Measurements from ENCODE around the gene GPR141. TPM values are rescaled to one million over a fixed set of nuclear protein-coding genes. Genes with fewer than 3 reads are reported as not detected.

Gene GPR141
- total and polyA plus RNA-seq, 9 of the 15 experiments (the other 6 are each of a cell fraction or from before 2014, with no cell fraction given): not detected

DNA sequence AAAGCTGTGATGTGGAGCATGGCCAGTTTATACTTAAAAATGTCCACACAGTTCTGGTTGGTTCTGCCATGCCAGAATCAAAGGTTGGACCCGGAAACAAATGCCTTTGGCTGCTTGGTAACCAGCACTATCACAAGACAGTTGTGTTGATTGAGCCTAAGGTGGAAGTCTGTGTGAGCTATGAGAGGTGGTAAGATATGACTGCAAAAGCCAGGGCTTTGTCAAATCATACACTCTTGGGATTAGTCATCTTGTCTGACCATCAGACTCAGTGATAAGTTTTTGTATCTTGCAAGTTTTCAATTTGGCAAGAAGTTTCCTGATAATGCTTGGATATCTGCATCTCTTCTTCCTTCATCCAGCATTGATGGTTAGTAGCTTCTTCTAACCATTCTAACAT lies 35.5 kb downstream of the GPR141 start:
- H3K4me2 ChIP-seq (ENCODE audit: insufficient read depth, low read length): no peak overlapping the region
- no peaks in the 10 kb centered on the region for H3K27me3 ChIP-seq (ENCODE audit: control insufficient read depth in 2 of 2, insufficient read depth in 2 of 2, low read length in 2 of 2)
- no peak overlapping the region for H2AFZ ChIP-seq (ENCODE audit: low read depth, low read length)
- DNase-seq (ENCODE audit: extremely low read depth in 1 of 4, low spot score in 3 of 4) (no peak), FAIRE-seq (no peak), ATAC-seq (no peak)
- H3K4me3 ChIP-seq: no peak overlapping the region
- BruUV-seq (replicated peaks): no TSS peak
- in situ Hi-C loops (cut with MboI): no loop called here
- 0 out of 2 replicates have a peak, but pooled peaks cover 2% of the 10 kb centered on the region for H4K20me1 ChIP-seq (replicated peaks; ENCODE audit: control insufficient read depth, insufficient read depth, low read length)
- no peaks in the 10 kb centered on the region for H3K9me1 ChIP-seq (ENCODE audit: control insufficient read depth, insufficient read depth, low read length)
- no peak overlapping the region for H3K9ac ChIP-seq (ENCODE audit: insufficient read depth in 1 of 2, low read depth in 2 of 2, low read length in 2 of 2)
- no peaks in the 10 kb centered on the region for H3K79me2 ChIP-seq (ENCODE audit: control insufficient read depth, insufficient read depth, low read length)
- ChIA-PET CTCF (ENCODE audit: low intra/inter-chr PET ratio) (no interaction called here), POLR2A (interaction anchor here (1.3 kb wide), 1 partner anchor 15 kb away, joined by 3 read pairs; no protein-coding TSS in a partner anchor)
- intact Hi-C loops (cut with micrococcal nuclease): no loop called here
- H3K36me3 ChIP-seq (ENCODE audit: control insufficient read depth, insufficient read depth, low read length): no peaks in the 10 kb centered on the region
- H3K4me1 ChIP-seq (replicated peaks in 1 of 2; ENCODE audit: control insufficient read depth in 2 of 2, insufficient read depth in 2 of 2, low read length in 2 of 2): no peaks in the 10 kb centered on the region
- TF ChIP-seq, protein P1, sequence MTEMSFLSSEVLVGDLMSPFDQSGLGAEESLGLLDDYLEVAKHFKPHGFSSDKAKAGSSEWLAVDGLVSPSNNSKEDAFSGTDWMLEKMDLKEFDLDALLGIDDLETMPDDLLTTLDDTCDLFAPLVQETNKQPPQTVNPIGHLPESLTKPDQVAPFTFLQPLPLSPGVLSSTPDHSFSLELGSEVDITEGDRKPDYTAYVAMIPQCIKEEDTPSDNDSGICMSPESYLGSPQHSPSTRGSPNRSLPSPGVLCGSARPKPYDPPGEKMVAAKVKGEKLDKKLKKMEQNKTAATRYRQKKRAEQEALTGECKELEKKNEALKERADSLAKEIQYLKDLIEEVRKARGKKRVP (CRISPR knock-in tag; IDR thresholded peaks at IDR 0.05): no peak
- TF ChIP-seq, protein P2, sequence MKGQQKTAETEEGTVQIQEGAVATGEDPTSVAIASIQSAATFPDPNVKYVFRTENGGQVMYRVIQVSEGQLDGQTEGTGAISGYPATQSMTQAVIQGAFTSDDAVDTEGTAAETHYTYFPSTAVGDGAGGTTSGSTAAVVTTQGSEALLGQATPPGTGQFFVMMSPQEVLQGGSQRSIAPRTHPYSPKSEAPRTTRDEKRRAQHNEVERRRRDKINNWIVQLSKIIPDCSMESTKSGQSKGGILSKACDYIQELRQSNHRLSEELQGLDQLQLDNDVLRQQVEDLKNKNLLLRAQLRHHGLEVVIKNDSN (CRISPR knock-in tag; IDR thresholded peaks at IDR 0.05): no peak
- TF ChIP-seq, protein P3, sequence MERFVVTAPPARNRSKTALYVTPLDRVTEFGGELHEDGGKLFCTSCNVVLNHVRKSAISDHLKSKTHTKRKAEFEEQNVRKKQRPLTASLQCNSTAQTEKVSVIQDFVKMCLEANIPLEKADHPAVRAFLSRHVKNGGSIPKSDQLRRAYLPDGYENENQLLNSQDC (CRISPR knock-in tag; IDR thresholded peaks at IDR 0.05): no peak
- no peak for TF ChIP-seq ZKSCAN1 (IDR thresholded peaks at IDR 0.05; ENCODE audit: low read depth, low read length)
- TF ChIP-seq ZNF830 (CRISPR knock-in tag; IDR thresholded peaks at IDR 0.05): no peak
- no peak for TF ChIP-seq ZNF124 (CRISPR knock-in tag; IDR thresholded peaks at IDR 0.05)
- no peak for TF ChIP-seq MTA3 (IDR thresholded peaks at IDR 0.05; ENCODE audit: borderline replicate concordance)
- no peak for TF ChIP-seq MEIS2 (IDR thresholded peaks at IDR 0.05; ENCODE audit: partially characterized antibody)
- TF ChIP-seq, protein P4, sequence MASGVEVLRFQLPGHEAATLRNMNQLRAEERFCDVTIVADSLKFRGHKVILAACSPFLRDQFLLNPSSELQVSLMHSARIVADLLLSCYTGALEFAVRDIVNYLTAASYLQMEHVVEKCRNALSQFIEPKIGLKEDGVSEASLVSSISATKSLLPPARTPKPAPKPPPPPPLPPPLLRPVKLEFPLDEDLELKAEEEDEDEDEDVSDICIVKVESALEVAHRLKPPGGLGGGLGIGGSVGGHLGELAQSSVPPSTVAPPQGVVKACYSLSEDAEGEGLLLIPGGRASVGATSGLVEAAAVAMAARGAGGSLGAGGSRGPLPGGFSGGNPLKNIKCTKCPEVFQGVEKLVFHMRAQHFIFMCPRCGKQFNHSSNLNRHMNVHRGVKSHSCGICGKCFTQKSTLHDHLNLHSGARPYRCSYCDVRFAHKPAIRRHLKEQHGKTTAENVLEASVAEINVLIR (CRISPR knock-in tag; IDR thresholded peaks at IDR 0.05): no peak
- no peak for TF ChIP-seq MTA2 (IDR thresholded peaks at IDR 0.05; ENCODE audit: low read depth)
- TF ChIP-seq FOXM1 (IDR thresholded peaks at IDR 0.05; ENCODE audit: low read depth): no peak
- TF ChIP-seq FOXM1 (CRISPR knock-in tag; IDR thresholded peaks at IDR 0.05; ENCODE audit: low read depth): no peak
- no peak for TF ChIP-seq FOS (IDR thresholded peaks at IDR 0.05; ENCODE audit: extremely low read depth, insufficient read length)
- no peak for TF ChIP-seq SIN3A (IDR thresholded peaks at IDR 0.05; ENCODE audit: borderline replicate concordance in 2 of 2, control insufficient read depth in 1 of 2, low read depth in 2 of 2, low read length in 2 of 2)
- TF ChIP-seq CHD1 (IDR thresholded peaks at IDR 0.05; ENCODE audit: low read length): no peak
- no peak for TF ChIP-seq DPF2 (IDR thresholded peaks at IDR 0.05)
- TF ChIP-seq, protein P5, sequence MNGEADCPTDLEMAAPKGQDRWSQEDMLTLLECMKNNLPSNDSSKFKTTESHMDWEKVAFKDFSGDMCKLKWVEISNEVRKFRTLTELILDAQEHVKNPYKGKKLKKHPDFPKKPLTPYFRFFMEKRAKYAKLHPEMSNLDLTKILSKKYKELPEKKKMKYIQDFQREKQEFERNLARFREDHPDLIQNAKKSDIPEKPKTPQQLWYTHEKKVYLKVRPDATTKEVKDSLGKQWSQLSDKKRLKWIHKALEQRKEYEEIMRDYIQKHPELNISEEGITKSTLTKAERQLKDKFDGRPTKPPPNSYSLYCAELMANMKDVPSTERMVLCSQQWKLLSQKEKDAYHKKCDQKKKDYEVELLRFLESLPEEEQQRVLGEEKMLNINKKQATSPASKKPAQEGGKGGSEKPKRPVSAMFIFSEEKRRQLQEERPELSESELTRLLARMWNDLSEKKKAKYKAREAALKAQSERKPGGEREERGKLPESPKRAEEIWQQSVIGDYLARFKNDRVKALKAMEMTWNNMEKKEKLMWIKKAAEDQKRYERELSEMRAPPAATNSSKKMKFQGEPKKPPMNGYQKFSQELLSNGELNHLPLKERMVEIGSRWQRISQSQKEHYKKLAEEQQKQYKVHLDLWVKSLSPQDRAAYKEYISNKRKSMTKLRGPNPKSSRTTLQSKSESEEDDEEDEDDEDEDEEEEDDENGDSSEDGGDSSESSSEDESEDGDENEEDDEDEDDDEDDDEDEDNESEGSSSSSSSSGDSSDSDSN (IDR thresholded peaks at IDR 0.05; ENCODE audit: borderline replicate concordance in 1 of 2, low read depth in 2 of 2, low read length in 2 of 2): no peak
- TF ChIP-seq ZKSCAN8 (CRISPR knock-in tag; IDR thresholded peaks at IDR 0.05): no peak
- no peak for TF ChIP-seq ERF (CRISPR knock-in tag; IDR thresholded peaks at IDR 0.05)
- no peak overlapping the region for H3K27ac ChIP-seq (ENCODE audit: extremely low read depth, low read depth, low read length)
- WGBS (ENCODE audit: insufficient coverage, low coverage, missing lambda C conversion rate): 7% methylated on average over 1 of the region's 1 CpG
- no peaks in the 10 kb centered on the region for H3K9me3 ChIP-seq (replicated peaks; ENCODE audit: control insufficient read depth, insufficient read depth, low read depth, low read length)

Data from K562 (cell line).